Transverse colon (tissue), 3 donors: Measurements from ENCODE around the gene KRT7.

ENCODE experiments used
- POLR2A ChIP-seq: fragments of 450-650 bp; IDR thresholded peaks from one replicate; pipeline ENCODE4 v1.6.1; 2016; ENCODE audit warnings: antibody characterized with exemption, mild to moderate bottlenecking, moderate library complexity
- TF ChIP-seq, protein P1 (sequence below), 5 experiments: fragments of 200-600 bp in 3 of 5; fragments of 450-650 bp in 2 of 5; sonication (generic) in 3 of 5; IDR thresholded peaks; 1 replicate in 2 of 5; 2 replicates in 3 of 5; pipeline ENCODE4 v1.5.1; 2016 to 2017; ENCODE audit warnings: antibody characterized with exemption in 5 of 5, inconsistent platforms in 3 of 5, mild to moderate bottlenecking in 2 of 5, moderate library complexity in 1 of 5

DNA sequence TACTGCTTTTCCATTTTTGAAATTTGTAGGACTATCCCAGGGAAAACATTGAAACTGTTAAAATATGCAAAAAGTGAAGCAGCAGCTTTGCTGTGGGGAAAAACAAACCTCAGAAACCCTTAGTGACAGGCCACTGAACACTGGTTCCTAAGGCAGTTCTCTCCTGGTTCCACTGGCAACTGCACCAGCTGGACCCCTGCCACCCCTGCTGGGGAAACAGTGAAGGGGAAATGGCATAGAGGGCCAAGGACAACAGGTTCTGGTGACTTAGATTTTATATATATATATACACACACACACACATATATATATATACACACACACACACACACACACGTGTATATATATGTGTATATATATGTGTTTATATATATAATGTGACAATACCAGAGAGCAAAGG lies 16.2 kb upstream of the KRT7 start:
- TF ChIP-seq, protein P1, sequence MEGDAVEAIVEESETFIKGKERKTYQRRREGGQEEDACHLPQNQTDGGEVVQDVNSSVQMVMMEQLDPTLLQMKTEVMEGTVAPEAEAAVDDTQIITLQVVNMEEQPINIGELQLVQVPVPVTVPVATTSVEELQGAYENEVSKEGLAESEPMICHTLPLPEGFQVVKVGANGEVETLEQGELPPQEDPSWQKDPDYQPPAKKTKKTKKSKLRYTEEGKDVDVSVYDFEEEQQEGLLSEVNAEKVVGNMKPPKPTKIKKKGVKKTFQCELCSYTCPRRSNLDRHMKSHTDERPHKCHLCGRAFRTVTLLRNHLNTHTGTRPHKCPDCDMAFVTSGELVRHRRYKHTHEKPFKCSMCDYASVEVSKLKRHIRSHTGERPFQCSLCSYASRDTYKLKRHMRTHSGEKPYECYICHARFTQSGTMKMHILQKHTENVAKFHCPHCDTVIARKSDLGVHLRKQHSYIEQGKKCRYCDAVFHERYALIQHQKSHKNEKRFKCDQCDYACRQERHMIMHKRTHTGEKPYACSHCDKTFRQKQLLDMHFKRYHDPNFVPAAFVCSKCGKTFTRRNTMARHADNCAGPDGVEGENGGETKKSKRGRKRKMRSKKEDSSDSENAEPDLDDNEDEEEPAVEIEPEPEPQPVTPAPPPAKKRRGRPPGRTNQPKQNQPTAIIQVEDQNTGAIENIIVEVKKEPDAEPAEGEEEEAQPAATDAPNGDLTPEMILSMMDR (IDR thresholded peaks at IDR 0.05) = no peak
- no peak for TF ChIP-seq POLR2A
